Stimulated activated CD4-positive, alpha-beta T cell treated with anti-CD3 and anti-CD28 coated beads, Interleukin-2, amount 100 ng/mL, for 48 hours (primary cell): ENCODE results near the gene TGM2.

Experiments used
- DNase-seq, 2 donors: peaks; one replicate each; pipeline ENCODE4 v3.0.0-alpha.2; 2020

Gene TGM2

DNA sequence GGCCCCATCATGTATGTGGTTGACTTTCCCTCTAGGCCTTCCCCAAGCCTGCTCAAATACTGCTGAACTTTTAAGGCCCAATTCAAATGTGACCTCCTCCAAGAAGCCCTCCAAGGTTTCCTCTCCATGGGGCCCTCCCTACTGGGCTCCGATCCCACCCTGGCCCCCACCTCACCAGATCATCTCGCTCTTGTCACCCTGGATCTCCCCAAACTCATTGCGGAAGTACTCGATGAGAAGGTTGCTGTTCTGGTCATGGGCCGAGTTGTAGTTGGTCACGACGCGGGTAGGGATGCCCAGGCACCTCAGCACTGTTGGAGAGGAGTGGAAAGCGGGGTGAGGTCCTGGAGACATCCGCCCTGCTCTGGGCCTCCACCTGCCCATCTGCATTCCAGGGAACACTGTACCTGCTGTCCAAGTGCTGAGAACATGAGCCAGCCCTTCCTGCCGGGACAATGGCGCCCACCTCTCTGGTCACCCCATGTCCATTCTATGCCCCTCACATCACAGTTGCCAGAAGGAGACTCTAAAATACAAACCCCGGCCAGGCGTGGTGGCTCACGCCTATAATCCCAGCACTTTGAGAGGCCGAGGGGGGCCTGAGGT is 23.1 kb downstream of the TGM2 start:
- no peak for DNase-seq

DNA sequence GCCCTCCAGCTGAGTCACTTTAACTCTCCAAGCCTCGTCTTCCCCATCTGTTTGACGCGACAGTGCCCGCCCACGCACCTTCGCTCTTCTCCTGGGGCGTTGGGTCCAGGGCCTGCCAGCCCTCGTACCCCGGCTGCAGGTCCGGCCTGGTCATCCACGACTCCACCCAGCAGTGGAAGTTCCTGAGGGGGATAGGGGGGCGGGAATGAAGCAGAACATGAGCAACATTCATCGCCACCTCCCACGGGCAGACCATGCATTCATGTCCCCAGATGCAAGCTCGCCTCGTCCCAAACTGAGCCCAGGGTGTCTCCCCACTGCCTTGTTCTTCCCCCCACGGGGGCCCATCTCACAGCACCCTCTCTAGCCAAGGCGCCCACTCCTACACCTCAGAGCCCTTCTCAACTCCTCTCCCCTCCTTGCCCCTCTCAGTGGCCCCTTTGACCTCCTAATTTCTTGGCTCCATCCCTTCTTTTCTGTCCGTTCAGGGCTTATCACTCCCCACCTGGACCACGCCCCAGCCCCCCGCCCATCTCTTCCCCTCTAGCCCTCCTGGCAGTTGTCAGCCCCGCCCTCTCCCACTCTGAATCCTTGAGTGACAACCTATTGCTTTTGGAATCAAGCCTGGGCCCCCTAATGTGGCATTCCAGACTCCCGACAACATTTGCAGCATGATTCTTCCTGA is 23.7 kb downstream of the TGM2 start:
- DNase-seq = no peak

GRCh38 chr20:38139977-38140753 is 24.9 kb downstream of the TGM2 start:
- DNase-seq = no peak

- no peak for DNase-seq
Measured at GRCh38 chr20:38139156-38139912, 25.7 kb downstream of the TGM2 start.

GRCh38 chr20:38138086-38138778 is 26.8 kb downstream of the TGM2 start:
- DNase-seq = no peak

DNA sequence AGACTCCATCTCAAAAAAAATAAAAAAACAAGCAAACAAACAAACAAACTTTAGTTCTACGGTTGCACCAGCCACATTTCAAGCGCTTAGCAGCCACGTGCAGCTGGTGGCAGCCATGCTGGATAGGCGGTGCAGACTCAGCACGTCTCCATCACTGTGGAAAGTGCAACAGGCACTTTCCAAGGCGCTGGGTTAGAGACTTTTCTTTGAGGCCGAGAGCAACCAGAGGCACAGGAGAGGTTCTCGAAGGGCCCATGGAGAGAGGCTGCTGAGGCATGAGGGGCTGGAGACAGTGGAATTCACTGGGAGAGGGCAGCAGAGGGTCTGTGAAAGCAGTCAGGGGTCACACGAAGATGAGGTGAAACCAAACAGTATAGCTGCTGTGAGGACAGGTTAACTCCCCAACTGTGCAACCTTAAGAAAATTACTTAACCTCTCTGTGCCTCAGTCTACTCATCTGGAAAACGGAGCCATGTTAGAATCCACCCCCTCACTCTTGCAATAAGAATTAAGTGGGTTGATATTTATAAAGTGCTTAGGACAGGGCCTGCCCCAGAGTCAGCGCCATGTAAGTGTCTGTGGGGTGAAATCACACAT is 27.5 kb downstream of the TGM2 start:
- DNase-seq = no peak

DNA sequence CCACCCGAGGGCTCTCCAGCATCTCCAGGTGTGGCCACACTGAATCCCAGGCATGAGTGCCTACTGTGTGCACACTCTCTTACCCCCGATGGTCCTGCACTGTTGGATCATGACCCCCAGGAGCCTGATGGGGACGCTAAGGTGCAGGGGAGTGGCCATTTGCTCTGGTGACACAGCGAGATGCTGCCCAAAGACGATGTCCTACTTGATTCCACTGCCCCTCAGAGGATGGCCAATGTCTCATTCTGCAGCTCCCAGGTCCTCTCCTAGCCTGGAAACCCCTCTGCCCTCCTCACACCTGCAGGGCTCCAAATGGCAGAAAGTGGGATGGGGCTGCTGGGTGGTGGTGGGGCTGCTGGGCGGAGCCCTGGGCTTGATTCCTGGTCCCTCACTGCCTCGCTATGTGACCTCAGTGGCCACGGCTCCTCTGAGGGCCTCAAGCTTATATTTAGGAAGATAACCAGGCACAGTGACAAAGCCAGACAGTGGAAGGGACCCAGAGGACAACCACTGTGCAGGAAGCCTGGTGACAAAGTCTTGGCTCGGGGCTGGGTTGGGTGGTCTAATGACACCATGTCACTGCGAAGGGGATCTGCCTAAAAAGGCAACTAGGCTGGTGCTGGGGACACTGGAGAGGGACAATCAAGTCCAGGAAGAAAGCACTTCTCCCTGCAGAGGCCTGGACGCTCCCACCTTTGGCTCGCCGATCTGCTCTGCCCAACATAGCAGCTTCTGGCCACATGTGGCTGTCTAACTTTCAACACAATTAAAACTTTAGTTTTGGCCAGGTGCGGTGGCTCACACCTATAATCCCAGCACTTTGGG is 28.4 kb downstream of the TGM2 start:
- DNase-seq = no peak

GRCh38 chr20:38135651-38136420 is 29.2 kb downstream of the TGM2 start:
- DNase-seq = no peak

DNA sequence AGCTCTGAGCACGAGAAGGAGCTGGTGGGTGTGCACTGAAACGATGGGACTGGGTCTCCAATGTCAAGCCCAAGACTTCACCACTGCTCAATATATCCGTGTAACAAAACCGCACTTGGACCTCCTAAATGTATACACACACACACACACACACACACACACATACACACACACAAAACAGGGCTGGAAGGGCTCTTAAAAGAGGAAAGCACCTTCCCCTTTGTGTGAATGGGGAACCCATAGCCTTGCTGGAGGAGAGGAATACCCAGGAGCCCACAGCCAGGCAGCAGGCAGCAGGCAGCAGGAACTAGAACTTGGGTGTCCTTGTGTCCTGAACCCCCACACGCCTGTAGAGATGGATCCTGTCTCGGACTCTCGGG is 29.8 kb downstream of the TGM2 start:
- no peak for DNase-seq

DNA sequence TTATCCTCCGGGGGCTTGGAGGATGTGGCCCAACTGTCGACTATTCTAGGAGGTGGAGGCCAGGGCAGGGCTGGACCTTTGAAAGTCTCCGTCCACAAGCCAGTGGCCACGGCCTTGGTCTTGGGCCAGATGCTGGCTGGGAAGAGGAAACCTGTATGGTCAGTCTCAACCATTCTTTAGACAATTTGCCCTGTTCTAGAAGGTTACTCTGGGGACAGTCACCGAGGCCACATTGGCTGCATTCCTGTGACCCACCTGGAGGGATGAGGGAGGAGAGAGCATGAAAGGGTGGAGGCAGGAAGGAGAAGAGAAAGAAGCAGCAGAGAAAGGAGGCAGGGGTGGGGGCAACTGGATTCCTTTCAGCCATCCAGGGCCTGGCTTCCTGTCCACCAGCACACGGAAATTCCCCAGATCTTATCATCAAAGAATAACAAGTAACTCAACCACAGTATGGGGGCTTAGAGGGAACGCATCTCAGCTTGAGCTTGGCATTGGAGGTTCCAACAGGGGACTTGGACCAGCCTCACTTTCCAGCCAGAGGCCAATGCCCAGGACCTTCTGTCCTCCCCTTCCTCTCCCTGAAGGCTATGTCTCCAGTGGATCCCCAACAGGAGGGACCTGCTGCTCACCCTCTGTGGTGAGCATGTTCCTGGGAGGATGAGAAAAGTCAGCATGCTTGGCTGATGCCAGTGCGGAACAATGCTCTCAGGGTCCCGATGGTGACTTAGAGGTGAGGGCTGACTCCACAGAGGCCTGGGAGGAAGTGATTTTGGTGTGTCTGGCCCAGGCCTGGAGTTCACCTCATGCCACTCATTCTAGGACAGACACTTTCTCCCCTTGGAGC is 30.4 kb downstream of the TGM2 start:
- no peak for DNase-seq

DNA sequence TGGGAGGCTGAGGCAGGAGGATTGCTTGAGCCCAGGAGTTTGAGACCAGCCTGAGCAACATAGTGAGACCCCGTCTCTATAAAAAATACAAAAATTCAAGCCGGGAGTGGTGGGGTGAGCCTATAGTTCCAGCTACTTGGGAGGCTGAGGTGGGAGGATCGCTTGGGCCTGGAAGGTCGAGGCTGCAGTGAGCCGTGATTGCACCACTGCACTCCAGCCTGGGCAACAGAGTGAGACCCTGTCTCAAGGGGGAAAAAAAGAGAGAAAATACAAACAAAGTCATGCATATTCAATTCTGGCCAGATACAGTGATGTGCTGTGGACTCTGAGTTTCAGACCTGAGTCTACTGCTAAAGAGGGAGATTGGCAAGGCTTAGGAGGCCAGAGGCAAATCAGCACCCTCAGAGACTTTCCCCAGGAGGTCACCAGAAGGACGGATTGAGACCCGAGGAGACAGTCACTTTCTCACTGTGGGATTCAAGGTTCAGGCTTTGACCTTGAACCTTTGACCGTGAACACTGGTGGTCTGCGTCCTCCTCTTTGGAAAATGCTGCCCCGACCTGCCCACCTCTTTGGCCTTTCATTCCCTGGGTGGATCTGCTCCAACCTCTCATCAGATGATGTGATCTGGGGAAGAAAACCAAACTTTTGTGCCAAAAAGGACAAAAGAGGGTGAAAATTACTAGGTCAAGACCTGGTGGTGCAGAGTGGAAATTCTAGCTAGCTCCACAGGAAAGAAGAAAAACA is 31.2 kb downstream of the TGM2 start:
- DNase-seq = no peak

- no peak for DNase-seq
Measured at GRCh38 chr20:38132910-38133501, 32.1 kb downstream of the TGM2 start.

DNA sequence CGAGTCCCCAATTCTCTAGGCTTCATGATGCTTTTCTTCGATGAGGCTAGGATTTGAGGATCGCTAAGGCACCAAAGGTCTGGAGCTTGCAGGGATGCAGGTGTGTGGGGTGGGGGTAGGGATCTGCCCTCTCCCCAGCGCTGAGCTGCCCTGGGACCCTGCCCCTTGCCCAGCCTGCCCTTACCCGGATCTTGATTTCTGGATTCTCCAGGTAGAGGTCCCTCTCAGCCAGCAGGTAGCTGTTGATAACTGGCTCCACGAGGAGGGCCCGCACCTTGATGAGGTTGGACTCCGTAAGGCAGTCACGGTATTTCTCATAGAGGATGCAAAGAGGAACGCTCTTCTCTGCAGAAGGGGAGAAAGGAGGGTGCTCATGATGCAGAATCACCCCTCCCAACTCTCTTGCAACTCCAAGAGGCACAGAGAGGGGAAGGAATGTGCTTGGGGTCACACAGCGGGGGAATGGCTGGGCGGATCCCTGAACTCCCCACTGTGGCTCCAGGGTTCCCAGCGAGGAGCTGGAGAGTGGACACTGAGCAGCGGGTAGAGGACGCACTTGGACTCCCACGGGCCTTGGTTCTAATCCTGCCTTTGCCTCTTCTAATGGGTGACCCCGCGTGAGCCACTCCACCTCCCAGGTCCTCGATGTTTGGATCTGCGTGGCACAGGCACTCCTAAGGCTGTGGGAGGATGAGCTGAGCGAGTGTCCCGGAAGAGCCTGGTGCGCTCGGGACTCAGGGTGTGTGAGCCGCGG is 32.7 kb downstream of the TGM2 start:
- no peak for DNase-seq

GRCh38 chr20:38131588-38132121 is 33.4 kb downstream of the TGM2 start:
- no peak for DNase-seq

DNA sequence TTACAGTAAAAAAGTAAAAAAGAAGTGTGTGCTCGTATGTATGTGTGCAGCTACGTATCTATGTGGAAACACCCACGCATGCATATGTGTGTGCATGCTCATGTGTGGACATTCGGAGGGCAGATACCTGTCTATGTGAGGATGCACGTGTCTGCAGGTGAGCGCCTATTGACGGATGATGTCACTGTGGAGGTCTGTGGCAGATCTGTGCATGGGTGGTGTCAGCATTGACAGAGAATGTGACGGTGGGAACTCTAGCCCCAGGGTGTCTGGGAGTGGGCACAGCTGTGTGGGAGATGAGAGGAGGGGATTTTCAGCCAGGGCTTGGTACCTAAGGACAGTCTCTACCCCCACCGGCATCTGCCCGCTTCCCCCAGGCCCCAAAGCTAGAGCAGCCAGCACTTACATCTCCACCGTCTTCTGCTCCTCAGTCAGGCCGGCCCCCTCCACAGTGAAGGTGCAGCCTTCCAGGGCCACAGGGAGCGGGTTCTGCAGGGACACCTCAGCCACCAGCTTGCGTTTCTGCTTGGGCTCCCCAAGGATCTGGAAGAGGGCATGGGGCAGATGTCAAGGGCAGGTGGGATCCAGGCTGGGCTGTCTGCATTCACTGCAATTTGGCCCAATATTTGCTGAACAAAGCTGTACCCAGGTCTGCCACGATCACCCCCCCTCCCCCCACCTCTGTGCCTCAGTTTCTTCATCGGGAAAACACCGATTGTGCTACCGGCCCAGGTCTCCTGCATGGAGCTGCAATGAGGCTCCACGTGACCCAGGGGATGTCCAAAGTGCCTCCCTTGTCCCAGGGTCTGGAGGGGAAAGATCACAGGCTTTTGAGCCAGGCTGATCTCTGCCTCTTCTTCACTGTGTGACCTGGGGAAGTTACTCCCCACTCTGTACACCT is 34.1 kb downstream of the TGM2 start:
- DNase-seq = no peak

DNA sequence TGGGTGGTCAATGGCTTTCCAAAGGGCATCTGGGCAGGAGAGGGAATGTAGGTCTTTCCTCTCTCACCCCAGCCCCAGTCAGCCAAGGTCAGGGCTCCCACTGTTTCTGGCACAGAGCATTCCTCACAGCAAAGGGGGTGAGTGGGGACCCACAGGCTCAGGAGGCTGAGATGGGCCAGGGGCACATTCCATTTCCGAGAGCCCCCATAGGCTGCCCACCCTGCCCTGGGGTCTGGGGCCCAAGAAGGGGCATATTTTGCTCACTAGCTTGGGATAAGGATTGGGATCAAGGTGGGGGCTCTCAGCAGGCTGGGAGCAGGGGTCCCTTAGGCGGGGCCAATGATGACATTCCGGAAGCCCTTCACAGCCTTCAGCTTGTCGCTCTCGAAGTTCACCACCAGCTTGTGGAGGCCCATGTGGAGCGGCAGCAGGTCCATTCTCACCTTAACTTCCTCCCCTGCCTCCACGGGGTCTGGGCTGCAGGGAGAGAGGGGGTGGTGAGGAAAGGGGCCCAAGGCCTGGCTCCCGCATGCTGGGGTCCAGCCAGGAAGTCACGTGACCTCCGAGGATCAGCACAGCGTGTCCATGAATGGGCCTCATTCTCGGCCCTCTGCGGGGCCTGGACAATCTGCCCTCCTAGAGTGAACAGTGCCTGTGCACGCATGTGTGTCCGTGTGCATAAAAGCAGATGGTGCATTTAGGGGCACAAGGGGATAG is 35.0 kb downstream of the TGM2 start:
- no peak for DNase-seq
